GM21576 (cell line): Measurements from ENCODE around the gene TMEM250.

Experiments used
- ATAC-seq: cut with Tn5 transposase; IDR thresholded peaks from one replicate; pipeline ENCODE4 v1.9.1; 2021; ENCODE audit warnings: mild to moderate bottlenecking, moderate library complexity; ENCODE audit not compliant: unreplicated experiment

The TMEM250 gene

DNA sequence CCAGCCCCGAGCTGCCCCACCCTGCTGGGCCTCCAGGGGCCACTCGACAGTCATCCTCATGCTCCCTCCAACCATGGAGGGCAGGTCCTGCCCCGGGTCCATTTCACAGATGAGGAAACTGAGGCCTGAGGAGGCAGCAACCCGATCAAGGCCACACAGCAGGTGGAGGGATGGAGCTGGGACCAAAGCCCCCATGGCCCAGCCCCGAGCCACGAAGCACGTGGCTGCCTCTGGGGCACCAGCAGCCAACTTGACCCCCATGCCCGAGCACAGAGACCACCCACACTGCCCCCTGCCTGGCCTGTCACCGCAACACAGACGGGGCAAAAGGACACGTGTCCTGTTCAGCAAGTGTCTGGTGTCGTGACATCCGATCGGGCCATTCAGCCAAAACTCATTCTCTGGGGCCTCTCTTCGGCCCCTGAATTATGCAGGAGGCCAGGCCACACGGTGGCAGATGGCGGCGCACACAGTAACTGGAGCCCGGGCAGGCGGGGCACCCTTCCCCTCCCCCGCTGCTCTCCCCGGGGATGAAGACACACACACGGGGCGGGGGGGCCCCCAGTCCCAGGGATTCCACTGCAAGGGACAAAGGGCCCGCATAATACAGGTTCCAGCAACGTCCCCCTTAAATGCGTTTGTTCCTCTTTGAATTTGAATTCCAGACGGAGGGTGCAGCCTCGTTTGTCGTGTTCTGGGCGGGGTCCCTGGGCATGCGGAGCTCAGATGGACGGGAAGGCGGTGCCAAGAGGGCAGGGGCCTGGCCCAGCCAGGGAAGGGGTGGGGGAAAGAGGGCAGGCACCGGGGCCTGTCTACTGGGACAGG lies 29.4 kb upstream of the TMEM250 start:
- ATAC-seq, result no peak

DNA sequence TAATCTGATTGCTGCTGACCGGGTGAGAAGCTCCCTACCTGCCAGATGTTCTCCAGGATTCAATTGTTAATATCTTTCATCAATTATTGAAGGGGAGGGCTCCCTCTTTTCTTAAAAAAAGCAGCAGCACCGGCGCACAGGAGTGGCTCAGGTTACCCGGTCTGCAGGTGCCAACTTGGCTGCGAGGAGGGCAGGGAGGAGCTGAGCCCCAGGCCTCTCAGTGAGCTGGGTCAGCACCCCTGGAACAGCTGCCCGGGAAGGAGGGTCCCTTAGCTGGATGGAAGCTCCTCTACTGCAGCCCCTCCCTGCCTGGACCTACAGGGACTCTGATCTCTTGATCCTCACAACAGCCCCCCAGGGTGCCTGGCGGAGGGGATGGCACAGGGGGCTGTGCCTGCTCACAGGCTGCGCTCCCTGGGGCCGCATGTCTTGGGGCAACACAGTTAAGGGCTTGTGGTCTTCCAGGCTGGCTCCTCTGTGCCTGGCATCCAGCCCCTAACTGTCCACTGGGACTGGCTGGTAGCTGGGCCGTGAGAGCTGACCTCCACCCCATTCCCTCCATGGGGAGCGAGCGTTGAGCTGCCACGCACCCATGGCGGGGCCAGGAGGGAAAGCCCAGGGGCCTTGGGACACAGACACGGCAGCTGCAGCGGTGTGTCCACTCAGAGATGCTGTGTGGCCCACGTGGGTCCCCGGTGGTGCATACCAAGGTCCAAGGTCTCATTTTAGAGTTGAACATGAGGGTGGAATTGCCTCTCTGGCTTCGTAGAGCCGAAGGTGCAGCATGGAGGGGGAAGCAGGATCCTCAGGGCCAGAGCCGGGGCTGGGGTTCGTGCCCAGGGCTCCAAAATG lies 28.6 kb upstream of the TMEM250 start:
- ATAC-seq, result no peak

DNA sequence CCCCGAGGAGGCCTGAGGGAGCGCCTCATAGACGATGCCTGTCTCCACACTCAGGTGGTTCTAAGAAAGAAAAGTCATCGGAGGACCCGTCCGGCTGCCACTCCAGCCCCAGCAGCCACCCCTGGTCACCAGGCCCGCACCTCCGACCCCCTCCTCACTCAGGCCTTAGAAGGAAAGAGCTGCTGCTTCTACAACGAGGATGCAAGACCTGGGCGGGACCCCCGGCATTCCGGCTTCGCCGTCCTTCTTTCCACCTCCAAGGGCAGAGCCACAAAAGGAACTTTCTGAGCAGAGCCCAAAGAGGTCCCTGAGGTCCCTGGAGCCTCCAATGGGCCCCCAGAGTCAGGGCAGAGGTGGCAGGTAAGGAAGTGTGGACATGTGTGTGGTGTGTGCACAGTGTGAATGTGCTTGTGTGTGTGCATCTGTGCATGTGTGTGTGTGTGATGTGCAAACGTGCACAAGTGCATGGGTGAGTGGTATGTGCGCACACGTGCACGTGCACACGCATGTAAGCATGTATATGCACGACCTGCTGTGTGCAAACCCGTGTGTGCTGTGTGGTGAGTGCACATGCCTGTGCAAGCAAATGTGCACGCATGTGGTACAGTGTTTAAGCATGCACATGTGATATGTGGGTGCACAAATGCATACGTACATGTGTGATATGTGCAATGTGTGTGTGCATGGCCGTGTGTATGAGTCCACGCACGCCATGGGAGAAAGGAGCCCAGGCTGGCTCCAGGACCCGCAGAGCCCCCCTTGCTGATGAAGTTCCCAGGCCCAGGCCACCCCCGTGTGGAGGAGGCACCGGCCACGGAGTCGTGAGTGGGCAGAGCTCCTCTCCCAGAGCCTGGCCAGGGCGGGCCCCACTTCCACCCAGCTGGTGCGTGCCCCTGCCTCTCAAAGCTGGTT lies 27.7 kb upstream of the TMEM250 start:
- no peak for ATAC-seq

DNA sequence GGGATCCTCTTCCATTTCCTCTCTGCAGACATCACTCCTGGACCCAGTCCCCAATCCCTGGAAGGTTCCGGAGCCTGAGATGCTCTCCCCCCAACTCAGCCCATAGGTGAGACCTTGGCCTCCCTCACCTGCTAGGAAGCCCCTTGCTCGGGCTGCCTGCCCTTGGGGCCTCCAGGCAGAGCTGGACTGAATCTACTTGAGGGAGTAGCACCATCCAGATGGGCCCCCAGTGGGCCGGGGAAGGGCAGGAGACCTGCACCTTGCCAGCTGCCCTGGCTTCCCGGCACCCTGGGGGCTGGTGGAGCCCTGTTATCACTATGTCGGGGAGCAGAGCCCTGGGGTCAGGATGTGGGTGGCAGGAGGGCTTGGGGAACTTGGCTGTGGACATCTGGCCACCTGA lies 26.9 kb upstream of the TMEM250 start:
- ATAC-seq, result no peak

DNA sequence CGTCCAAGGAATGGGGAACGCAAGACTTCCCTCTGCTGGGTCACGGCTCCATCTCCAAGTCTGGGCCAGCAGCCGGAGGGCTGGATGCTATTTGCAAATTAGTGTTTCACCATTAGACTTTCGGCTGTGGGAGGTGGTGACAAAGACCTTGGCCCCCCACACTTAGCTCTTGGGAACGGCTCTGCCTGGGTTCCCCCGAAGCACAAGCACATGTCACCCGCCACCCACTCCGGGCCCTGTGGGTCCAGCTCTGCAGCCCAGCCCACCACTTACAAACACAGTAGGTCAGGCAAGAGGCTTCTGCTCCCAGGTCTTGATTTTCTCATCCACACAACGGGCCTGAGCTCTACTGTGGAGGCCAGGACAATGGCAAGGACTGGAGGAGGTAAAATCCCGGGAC lies 25.8 kb upstream of the TMEM250 start:
- ATAC-seq, result no peak

DNA sequence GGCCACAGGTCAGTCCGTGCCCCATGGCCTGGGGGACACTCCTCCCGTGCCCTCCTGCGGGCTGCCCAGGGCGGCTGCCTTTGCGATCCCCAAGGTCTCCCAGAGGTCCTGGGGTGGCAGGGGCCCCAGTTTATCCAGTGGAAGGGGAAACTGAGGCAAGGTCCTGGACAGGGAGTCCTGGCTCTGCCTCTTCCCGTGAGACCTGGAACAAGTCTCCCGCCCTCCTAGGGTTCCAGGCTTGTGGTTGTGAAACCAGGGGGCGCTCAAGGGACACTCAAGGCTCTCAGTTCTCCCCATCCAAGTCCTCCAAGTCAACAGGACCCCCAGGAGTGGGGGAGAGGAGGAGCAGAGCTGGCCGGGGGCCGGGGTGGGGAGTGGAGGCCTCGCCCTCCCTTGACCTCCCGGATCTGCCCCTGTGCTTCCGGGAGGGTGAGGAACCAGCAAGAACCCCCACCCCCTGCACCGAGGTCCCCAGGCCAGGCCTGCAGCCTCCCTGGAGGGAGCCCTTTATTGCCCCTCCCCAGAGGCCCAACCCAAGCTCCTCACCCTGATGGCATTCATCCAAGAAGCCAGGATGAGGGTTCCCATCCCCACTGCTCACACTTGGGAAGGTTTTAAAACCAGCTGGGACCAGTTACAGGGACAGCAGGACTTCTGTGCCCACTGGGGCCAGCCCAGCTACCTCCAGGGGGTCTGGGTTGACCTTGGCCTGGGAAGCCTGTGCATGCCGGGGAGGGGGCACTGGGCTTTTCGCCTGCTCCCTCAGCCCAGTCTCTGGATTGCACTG lies 24.7 kb upstream of the TMEM250 start:
- ATAC-seq, result no peak

DNA sequence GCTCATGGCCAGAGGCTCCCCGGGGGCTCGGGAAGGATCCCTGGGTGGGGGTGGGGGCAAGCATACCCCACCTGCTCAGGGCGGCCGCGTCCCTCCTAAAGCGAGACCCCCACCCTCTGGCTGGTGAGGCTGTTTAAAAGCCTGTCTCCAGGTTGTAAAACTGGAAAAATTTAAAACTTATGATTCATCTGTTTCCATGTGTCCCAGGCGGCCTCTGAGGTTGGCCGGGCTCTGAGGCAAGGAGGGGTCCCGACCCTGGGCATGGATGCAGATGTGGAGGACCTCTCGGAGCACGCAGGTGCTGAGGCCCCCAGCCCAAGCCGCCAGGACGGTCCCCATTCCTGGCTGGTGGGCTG lies 24.2 kb upstream of the TMEM250 start:
- ATAC-seq, result no peak

DNA sequence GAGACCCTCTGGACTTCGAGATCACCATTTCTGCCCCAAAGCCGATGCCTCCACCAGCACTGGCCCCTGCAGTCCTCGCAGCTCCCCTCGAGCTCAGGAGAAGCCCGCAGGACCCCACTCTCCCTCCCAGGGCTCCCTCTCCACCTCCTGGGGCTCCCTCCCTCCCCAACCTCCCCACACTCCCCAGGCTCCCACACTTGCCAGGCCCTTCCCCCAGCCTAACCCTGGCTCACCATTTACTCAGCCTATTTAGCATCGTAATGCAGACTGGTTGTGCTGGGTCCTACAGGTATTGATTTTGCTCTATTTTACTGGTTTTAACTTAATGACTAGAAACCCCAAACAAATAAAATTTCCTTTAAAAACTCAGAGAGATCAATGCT lies 23.7 kb upstream of the TMEM250 start:
- no peak for ATAC-seq

DNA sequence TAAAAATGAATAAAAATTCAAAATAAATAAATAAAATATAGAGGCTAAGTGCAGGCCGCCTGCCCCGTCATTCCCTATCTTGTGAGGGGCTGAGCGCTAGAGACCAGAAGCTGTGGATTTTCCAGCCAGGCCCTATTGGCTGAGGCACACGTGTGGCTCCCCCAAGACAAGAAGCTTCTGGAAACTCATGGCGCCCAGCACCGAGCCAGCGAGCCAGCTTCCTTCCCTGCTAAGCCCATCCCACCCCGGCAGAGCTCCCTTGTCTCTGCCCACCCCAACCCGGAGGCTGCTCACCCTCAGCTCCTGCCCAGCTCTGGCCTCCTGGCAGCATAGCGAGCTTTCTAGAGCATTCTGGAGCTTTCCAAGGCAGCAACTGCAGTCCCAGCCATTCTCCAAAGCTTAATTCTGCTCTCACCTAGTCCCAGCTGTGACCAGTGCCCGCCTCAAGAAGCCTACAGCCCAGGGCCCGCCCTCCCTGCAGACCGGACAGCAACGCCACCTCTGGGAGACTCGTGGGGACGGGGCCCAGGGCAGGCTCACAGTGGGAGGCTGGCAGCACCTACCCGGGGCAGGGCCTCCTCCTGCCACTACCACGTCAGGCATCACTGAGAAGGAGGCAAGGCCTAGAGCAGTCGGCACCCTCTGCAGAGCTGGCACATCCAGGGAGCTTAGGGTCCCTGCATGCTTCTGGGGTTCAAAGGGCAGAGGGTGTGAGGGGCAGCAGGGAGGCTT lies 23.2 kb upstream of the TMEM250 start:
- ATAC-seq, result no peak

DNA sequence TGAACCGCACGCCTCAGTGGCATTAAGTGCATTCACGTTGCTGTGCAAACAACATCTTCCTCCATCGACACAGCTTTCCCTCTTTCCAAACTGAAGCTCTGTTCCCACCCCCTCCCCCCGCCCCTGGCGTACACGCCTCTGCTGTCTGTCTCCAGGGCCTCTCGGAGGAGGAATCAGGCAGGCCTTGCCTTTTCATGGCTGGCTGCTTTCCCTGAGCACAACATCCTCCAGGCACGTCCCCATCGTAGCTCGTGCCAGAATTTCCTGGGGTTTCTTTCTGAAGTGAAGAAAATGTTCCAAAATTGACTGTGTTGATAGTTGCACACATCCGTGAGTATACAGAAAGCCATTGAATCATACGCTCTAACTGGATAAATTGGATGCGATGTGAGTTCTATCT lies 22.3 kb upstream of the TMEM250 start:
- no peak for ATAC-seq

DNA sequence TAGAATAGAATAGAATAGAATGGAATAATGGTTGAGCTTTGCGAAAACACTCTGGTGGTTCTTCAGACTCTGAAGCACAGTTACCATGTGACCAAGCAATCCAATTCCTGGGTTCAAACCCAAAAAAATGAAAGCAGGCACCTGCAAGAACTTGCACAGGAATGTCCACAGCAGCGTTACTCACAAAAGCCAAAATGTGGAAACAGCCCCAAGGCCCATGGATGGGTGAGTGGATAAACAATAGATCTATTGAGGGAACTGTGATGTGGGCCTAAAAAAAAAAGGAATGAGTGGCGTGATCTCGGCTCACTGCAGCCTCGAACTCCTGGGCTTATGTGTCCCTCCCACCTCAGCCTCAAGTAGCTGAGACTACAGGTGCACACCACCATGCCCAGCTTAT lies 21.4 kb upstream of the TMEM250 start:
- ATAC-seq, result no peak

DNA sequence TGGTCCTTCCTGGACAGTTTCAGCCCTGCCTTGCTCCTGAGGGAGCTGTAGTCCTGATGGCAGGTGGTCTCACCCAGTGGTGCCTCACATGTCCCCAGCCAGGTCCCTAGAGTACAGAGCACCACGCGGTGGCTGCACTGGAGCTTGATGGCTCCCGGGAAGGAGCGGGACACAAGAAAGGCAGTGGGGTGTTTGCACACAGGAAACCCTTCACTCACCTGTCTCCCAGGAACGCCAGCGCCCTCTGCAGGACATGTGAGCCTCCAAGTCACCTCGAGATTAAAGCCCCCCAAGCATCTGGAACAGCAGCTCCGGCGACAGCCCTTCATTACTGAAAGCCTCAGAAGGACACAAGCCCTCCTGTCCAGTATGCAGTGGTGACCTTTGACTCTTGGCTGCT lies 19.9 kb upstream of the TMEM250 start:
- no peak for ATAC-seq

DNA sequence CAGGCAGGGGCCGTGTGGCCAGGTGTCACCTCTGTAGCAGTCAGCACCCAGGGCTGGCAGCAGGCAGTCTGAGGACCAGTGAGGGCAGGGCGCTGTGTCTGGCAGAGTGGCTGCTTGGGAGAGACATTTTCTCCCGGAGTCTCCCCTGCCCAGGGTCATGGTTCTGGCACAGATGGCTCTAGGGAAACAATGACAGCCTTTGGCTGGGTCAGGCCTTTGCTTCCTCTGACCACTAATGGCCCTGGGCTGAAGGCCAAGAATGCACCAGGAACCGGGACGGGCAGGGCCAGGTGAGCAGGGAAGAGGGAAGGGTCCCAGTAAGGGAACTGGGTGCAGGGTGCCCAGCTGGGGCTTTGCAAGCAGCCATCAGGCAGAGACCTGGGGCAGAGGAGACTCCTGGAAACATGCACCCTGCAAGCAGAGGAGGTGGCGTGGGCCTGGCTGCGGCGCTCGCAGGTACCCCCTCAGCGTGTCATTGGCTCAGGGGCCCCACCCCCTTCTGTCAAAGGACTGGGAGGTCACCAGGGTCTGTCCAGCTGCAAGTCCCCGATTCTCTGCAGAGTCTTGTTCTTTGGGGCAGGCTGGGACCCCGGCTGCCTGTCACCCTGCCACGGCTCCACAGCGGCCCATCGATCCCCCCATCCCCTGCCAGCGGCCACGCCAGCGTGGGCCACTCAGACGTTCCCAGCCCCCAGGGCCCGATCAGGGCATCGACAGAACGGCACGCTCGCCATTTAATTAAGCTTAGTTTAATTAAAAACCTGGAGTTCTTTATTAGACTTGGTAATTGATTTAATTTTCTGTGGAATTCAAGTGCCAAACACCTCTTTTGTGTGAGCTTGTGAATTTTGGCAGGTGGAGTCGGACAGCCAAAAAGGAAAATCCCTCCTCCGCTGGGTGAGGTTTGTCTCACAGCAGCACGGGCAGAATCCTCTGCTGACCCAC lies 18.9 kb upstream of the TMEM250 start:
- ATAC-seq, result no peak

DNA sequence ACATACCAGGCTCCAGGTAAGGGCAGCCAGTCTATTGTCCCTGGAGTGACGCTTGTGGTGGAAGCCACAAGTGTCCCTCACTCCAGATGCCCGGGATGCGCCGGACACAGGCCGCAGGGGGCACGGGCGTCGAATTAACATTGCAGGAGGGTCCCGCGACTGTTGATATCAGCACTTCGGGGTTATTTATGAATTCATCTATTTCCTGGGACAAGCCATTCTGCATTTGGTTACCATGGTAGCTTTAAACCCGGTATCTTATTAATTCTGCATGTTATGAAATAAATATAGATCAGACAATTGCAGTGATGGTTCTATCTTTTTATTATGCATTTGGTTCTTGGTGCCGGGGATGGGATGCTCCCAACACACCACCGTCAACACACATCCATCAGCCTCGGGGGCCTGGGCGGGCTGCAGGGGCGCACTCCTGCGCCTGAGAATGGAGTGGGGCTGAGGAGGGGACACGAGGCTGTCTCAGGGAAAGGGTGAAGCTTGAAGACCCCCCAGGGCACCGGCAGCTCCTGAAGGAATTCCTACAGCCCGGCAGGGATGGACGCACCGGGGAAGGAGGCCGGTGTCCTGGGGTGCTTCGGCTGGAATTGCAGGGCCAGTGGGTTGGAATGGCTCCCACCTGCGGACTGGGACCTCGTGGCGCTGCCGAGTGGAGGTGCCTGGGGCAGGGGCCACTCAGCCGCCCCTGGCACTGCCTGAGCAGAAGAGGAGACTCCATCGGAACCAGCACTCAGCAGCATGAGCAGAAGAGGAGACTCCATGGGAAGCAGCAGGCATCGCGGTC lies 17.7 kb upstream of the TMEM250 start:
- no peak for ATAC-seq

DNA sequence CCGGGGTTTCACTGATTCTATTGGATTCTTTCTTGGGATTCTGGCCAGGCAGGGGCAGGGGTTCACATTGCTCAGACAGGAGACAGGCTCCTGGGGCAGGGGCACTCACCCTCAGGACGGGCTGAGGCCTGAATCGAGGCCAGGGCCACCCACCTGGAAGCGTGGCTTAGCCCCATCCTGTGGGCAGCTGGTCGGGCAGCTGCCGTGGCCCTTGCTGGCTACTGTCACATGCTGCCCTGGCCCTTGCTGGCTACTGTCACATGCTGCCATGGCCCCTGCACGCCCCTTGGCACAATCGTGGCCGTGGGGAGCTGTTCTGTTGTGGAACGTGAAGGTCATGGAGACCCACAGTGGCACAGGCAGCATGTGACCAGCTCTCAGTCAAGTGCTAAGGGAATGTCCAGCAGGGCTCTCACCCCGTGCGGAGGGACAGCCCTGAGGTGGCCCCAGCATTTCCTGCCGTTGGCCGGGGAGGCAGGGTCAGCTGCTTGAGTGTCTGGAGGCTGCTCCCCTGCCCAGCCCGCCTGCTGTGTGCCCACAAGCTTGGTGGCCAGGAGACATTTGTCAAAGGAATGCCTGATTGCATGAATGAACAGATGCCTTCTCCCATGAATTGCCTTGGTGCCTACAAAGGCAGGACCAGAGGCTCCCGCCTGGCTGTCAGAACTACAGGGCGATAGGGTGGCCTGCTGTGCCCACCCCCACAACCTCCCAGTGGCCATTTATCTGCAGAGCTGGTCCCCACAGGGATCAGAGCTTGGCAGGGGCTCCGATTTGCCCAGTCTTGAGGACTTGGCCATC lies 16.9 kb upstream of the TMEM250 start:
- ATAC-seq, result no peak

DNA sequence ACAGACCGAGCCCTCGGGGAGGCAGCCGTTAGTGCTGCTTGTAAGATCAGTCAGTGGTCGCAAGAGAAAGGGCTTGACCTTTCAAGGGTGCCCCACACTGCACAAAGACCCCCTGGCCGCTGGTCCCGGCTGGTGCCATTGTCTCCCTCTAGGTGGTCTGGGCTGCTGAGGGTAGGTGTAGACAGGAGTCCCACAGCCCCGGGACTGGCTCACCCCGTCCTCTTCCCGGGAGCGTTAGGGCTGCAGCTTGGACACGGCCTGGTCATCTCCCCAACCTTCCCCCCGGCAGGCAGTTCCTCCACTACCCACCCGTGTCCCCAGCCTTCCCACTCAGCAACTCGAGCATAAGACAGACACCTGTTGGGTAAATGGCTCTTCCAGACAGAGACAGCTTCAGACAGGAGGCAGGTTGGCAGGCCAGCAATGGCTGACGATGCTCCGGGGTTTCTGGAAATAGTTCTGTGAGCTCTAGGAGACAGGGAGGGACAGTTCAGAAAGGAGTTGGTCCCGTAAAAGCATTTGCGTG lies 15.3 kb upstream of the TMEM250 start:
- ATAC-seq, result no peak
